Erythroblast (primary cell): ENCODE measurements around the gene CDK15.

Source experiments
- DNase-seq, 2 experiments: peaks; one replicate each; lab custom pipeline; 2025; lab: John Stamatoyannopoulos, UW
- GATA1 ChIP-seq: IDR thresholded peaks from 2 replicates; pipeline ENCODE4 v1.6.1; 2011; ENCODE audit warnings: low read depth, mild to moderate bottlenecking, control low read depth, low read length, moderate library complexity
- POLR2A ChIP-seq: IDR thresholded peaks from 2 replicates; pipeline ENCODE4 v1.6.1; 2011; ENCODE audit warnings: mild to moderate bottlenecking, low read length

Gene CDK15

DNA sequence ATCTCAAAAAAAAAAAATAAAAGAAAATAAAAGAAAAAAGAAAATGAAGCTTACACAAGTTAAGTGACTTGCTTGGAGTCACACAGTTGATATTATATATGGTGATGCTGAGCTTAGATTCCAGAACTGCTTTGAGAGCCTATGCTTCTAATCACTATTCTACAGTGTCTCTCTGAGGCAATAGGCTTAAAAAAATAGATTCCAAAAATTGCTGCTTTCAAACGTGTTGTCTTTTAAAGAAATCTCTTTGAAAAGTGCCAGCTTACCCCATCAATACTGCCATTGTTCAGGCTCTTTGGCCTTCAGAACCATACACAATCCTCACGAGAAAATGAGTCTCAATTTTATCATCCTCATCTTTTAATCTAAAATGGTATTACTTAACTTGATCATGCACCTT, 102.6 kb downstream of the CDK15 start:
- no peak for DNase-seq
- TF ChIP-seq POLR2A (no peak), GATA1 (no peak)

DNA sequence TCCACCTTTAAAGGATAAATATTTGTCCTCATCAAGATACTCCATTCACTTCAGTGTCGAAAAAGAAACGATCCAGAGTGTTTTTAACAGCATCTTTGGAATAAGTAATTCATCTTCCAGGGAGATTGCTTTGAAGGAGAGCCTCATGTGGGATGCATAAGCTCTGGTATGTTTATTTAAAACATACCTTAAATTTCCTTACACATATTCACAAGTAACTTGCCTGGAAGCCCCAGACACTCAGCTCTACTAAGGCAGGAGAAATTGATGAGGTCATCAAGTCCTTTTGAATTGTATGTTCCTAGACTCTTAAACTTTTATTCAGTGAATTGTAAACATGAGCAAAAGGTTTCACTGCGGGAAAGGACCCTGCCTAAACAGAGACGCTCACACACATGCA, 103.0 kb downstream of the CDK15 start:
- DNase-seq = no peak
- TF ChIP-seq POLR2A (no peak), GATA1 (no peak)

DNA sequence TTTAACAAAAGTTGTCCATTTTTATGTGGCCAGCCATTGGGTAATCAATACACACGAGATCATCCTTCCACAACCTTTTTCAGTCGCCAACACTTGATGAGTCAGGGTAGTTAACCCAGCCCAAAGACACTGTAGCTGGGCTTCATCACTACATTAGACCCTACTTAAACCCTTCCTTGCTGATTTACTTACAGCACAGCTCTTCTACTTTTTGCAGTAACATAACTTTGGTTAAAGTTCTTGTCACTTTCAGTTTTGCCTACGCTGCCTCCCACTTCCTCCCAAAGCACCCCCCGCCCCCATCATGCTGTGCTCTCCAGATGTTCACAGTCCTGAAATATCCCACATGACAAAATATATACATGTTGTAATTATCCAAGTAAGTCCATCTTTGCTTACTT, 103.6 kb downstream of the CDK15 start:
- TF ChIP-seq GATA1 (no peak), POLR2A (no peak)
- no peak for DNase-seq

DNA sequence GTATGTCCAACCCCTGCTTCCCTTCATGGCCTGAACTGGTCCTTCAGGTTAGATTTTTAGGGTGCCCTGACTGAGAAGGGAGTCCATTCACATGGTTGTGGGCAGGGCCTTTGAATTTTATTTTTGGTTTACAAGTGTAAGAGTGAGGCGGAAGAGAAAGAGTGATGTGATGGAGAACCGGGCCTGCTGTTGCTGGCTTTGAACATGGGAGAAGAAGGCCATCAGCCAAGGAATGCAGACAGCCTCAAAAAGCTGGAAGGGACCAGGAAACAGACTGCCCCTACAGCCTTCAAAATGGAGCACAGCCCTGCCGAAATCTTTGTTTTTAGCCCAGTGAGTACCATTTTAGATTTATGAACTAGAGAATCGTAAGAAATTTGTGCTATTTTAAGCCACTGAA, 105.0 kb downstream of the CDK15 start:
- no peak for TF ChIP-seq GATA1
- TF ChIP-seq POLR2A = no peak

DNA sequence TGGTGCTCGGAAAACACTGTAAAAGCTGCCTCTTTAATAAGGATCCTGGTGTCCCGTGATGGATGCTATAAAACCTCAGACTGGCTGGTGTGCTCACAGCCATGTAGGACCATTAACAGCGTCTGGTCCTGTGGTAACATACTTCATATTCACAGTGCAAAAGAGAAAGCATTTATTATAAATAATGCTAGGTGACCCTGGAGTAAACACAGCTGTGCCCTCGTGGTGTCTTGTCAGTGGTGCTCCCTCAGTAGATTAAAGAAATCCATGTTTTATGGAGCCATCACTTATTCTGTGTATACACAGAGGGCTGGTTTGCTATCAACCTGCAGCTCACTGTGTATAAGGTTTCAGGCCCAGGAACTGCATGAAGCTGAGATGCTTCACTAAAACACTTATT, 106.9 kb downstream of the CDK15 start:
- TF ChIP-seq POLR2A (no peak), GATA1 (no peak)
- no peak for DNase-seq

More for the DNA sequence above, 105.0 kb downstream of the CDK15 start:
- no peak for DNase-seq

DNA sequence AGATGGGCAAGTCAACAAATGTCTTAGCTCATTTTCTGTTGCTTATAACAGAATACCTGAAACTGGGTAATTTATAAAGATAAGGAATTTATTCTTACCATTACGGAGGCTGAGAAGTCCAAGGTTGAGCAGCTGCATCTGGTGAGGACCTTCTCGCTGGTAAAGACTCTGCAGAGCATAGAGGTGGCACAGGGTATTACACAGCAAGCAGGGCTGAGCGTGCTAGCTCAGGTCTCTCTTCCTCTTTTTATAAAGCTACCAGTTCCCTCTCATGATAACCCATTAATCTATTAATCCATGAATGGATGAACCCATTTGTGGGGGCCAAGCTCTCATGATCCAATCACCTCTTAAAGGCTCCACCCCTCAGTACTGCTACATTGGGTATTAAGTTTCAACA, 109.1 kb downstream of the CDK15 start:
- no peak for DNase-seq
- no peak for TF ChIP-seq GATA1
- no peak for TF ChIP-seq POLR2A

DNA sequence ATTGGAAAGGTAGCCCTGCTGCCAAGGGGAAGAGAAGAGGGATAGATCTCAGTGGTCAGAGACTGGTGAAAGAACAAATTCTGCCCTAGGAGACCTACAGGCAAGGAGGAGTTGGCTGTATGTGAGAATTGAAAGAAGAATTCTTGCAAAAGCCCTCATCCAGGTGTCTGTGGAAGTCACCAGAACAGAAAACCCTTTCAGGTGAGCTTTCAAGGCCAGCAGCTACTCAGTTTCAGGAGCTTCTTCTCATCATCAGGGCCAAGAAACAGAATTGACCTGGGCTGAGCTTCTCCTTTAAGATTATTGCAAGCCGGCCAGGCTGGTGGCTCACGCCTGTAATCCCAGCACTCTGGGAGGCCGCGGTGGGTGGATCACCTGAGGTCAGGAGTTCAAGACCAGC, 110.2 kb downstream of the CDK15 start:
- no peak for TF ChIP-seq POLR2A
- TF ChIP-seq GATA1 = no peak
- no peak for DNase-seq

DNA sequence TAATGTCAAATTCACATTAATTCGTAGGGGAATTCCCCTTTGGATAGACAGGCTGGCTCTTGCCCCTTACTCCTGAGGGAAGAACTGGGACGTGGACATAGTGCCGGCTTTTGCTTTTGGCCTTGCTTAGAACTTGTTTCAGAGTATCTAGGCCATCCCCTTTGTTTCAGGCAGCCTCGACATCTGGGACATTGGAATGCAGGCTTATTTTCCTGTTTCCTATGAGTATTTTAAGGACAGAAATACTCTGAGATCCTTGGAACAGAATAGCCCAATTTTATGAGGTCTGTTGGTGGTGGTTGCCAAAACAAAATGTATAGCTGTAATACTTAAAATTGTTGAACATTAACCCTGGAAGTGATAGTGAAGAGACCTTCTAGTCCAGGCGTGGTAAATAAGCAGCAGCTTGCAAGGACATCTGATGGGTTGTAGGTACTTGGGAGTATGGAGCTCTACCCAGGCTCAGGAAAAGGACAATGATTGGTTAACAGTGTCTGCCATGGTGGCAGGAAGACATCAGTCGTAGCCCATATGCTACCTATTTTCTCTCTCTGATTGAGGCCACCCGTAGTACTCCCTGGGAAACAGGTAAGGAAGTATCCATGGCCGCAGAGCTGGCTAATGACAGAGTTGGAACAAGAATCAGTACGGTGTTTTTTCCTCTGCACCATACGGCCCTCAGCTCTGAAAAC, 112.4 kb downstream of the CDK15 start:
- no peak for DNase-seq
- no peak for TF ChIP-seq POLR2A
- TF ChIP-seq GATA1 = no peak

DNA sequence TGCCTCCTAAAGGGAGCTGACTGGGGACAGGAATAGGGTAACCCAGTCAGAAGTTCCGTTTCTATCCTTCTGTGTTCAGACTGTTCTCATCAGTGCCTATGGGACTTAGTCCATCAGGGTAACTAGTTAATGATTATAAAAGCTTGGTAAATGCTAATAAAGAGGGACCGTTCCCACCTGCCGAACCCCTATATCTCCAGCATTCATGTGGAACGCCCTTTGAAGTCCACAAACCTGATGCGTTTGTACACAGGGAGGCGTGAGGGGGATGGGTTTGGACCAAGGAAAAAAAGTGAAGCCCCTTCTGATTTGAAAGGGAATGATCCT, 112.9 kb downstream of the CDK15 start:
- TF ChIP-seq GATA1 (no peak), POLR2A (no peak)
- no peak for DNase-seq

DNA sequence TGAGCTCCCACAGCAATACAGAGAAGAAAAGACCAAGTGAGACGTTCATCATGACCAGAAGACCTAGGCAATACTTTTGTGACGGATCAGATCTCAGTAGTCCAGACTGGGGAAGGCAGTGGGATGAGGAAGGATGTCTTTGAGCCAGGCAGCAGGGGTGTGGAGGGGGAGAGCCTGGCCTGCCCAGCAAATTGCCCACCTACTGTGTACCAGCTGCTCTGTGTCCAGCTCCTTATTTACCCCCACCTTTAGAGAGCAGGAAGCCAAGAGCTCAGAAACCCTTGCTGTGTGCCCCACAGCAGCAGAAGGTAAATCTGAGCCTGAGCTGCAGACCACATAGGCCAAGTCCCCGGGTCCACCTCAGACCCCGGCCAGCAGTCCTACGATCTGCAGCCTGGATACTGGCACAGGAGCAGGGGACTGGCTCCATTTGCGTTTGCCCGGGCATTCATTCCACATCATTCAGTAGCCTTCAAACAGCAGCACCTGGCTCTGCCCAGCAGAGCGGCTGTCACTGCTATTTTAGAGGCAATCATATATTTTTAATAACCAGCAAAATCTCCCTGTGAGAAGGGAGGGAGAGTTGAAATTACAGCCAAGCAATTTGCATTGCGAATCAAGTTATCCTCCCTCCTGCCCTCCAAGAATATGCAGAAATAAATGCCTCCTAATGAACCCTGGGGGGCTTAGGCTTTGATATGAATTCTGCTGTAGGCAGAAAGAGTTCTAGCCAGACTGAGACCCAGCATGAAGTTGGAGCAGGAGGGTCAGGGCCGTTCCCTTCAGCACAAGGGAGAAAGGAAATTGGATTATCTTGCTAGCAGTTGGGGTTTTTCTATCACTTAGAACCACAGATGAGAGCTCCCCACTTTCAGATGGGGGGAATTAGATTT, 117.3 kb downstream of the CDK15 start:
- TF ChIP-seq POLR2A (no peak), GATA1 (no peak)
- DNase-seq = no peak

DNA sequence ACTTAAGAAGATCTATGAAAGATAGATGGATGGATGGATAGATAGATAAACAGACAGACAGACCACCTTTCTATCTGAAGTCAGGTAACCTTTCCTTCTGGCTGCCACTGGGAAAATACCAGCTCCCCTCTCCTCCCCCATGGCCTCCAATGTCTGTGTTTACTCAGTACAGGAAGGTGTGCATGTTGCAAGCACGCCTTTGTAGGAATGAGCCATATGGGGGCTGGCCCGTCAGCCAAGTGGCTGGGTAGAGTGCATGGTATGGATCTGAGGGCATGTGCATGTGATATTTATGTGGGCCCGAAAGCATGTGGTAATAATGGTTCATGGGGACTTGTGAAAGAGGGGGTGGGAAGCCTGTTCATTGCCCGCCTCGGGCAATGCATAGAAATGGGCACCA, 118.1 kb downstream of the CDK15 start:
- TF ChIP-seq GATA1 = no peak
- no peak for TF ChIP-seq POLR2A
- DNase-seq = no peak

DNA sequence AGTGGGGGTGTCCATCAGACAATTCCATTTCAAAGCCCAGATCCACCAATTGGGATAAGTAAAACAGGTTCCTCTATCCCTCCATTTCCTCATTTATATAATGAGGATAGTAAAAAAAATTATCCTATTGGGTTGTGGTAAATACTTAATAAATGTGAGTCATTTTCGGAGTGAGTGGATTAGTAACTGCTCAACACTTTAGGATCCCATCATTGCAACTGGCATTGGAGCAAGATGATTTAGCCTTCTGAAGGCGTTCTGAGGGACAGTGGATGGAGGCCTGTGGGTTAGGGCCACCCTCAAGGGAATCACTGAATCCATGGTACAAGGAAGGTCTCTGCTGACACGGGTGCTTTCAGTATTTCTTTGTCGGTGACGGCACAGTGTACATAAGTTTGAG, 118.7 kb downstream of the CDK15 start:
- no peak for DNase-seq
- no peak for TF ChIP-seq POLR2A
- no peak for TF ChIP-seq GATA1

DNA sequence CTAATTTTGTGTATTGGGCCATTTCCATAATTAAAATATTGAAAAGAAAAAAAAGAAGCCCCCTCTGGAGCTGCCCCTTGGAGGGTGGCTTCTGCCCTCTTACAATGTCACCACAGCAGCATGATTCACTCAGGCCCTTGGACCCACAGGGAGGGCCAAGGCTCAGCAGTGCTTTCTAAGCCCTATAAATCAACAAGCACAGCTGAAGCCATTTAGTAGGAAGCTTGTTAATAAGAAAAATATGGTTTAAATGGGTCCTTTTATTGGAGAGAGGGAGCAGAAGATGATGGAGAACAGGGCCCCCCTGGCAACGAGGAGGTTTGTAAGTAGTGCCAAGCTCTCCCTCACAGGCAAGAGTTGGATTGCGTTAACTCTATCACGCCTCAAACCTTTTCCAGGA, 119.7 kb downstream of the CDK15 start:
- DNase-seq = no peak
- TF ChIP-seq GATA1 (no peak), POLR2A (no peak)

DNA sequence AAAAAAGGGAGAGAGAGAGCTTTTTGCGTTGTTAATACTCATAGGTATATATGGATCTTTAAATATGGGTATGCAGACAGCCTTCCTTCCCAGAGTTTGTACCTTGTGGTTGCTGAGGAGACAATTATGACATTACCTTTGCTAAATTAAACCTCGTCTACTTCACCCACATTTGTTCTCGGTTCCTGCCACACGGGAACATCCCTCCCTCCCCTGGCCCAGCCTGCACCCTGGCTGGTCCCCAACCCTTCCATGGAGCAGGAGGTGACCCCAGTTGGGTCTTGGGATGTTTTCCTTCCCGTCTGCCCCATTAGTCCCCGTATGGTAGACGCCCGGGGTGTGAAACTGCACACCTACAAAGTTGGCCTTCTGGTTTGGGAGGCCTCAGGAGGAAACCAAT, 122.0 kb downstream of the CDK15 start:
- TF ChIP-seq GATA1 (no peak), POLR2A (no peak)
- DNase-seq = no peak
